SJSA1 (cell line): ENCODE results near the gene FBXO46. TPM values are rescaled to one million over a fixed set of nuclear protein-coding genes. Genes with fewer than 3 reads are reported as not detected.

Experiments
- DNase-seq, 2 experiments: peaks; one replicate each; pipeline ENCODE4 v3.0.0-alpha.2; 2015 to 2020; ENCODE audit warnings: low spot score in 2 of 2, low read depth in 1 of 2
- H3K27ac ChIP-seq: fragments of 250-450 bp; sonication (Bioruptor Pico); 2 replicates; pipeline ENCODE4 v1.5.1; 2020; ENCODE audit warnings: mild to moderate bottlenecking, moderate library complexity
- H3K27me3 ChIP-seq: fragments of 250-450 bp; sonication (Bioruptor Pico); replicated peaks from 2 replicates; pipeline ENCODE4 v1.5.1; 2020; ENCODE audit warnings: mild to moderate bottlenecking, moderate library complexity
- H3K36me3 ChIP-seq: fragments of 250-450 bp; sonication (Bioruptor Pico); 2 replicates; pipeline ENCODE4 v1.5.1; 2020; ENCODE audit warnings: mild to moderate bottlenecking
- H3K4me1 ChIP-seq: fragments of 250-450 bp; sonication (Bioruptor Pico); replicated peaks from 2 replicates; pipeline ENCODE4 v1.6.1; 2021; ENCODE audit warnings: mild to moderate bottlenecking
- H3K4me3 ChIP-seq: fragments of 250-450 bp; sonication (Bioruptor Pico); 2 replicates; pipeline ENCODE4 v1.5.1; 2020; ENCODE audit warnings: mild to moderate bottlenecking
- H3K9me3 ChIP-seq: fragments of 250-450 bp; sonication (Bioruptor Pico); replicated peaks from 2 replicates; pipeline ENCODE4 v1.5.1; 2020; ENCODE audit warnings: mild to moderate bottlenecking
- total RNA-seq: library from RNA; depleted of rRNA; stranded (reverse); fragments of >200 nt; shearing (Covaris generic); gene quantifications from 2 replicates; pipeline ENCODE4 v1.2.3, GENCODE V29; 2014; rRNA removed

Gene FBXO46
- total RNA-seq, 1 experiment from 2014 or later: 10.7 TPM

DNA sequence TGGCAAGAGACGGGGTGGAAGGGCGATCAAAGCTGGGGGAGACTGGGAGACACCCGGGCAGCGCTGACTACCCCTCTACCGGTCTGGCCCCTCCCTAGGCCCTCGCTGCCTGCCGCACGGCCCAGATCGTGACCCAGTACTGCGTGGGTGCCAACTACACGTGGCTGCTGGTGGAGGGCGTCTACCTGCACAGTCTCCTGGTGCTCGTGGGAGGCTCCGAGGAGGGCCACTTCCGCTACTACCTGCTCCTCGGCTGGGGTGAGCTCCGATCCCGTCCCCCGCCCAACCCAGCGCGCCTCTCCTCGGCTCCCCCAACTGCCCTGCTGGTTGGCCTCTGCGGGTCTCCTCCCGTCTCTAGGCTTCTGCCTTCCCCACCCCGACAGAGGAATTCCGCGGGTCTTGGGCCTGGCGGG lies 53.8 kb downstream of the FBXO46 start:
- no peak overlapping the region for H3K4me3 ChIP-seq

DNA sequence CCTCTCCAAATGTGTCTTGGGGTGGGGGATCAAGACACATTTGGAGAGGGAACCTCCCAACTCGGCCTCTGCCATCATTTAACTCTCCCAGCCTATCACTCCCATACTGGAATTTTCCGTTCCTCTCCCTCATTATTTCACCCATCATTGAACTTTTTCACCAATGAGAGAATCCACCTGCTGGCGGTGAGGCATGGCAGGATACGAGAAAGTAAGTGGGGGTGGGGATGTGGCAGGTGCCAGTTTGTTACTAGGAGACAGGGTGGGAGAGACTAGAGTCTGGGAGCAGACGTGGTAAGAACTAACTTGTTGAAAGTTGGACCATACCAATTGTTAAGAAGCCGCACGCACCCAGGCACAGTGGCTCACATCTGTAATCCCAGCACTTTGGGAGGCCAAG lies 55.8 kb downstream of the FBXO46 start:
- Histone ChIP-seq H3K27ac (no peak overlapping the region), H3K27me3 (no peaks in the 10 kb centered on the region), H3K9me3 (no peaks in the 10 kb centered on the region), H3K4me1 (no peaks in the 10 kb centered on the region), H3K4me3 (no peak overlapping the region), H3K36me3 (no peaks in the 10 kb centered on the region)
- DNase-seq: no peak

More for the DNA sequence above, 53.8 kb downstream of the FBXO46 start:
- Histone ChIP-seq H3K27ac (no peak overlapping the region), H3K36me3 (no peaks in the 10 kb centered on the region), H3K4me1 (peaks cover 9% of the 10 kb centered on the region), H3K9me3 (no peaks in the 10 kb centered on the region), H3K27me3 (no peaks in the 10 kb centered on the region)
- DNase-seq: no peak

DNA sequence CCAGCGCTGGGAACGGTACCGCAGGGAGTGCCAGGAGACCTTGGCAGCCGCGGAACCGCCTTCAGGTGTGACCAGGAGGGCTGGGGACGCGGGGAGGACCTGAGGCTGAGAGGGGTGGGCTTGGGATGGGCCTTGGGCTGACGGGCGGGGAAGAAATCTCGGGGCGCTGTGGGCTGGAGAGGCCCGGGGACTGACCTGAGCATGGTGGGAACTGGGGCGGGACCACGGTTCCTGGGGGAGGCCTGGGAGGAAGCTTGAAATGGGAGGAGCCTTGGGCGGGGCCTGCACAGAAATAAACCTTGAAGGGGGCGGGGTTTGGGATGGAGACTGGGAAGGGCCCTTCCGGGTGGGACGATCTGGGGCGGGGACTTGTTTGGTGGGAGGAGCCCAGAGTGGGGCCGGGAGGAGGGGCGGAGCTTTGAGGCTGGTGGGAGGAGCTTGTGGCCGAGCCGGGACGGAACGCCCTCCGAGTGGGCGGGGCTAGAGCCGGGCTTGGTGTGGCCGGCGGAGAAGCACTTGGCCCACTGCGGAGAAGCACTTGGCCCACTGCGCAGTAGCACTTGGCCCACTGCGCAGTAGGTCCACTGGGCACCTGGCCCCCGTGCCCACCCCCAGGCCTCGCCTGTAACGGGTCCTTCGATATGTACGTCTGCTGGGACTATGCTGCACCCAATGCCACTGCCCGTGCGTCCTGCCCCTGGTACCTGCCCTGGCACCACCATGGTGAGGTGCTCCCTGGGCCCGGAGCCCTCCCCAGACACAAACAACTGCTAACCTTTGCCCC lies 59.8 kb downstream of the FBXO46 start:
- Histone ChIP-seq H3K27ac (no peak overlapping the region), H3K36me3 (no peaks in the 10 kb centered on the region; the same call in 1 of the 2 replicates), H3K9me3 (no peaks in the 10 kb centered on the region), H3K27me3 (no peaks in the 10 kb centered on the region), H3K4me3 (no peak overlapping the region), H3K4me1 (peaks cover 18% of the 10 kb centered on the region)
- peak in 1 of 2 experiments; percentile 72 for DNase-seq

DNA sequence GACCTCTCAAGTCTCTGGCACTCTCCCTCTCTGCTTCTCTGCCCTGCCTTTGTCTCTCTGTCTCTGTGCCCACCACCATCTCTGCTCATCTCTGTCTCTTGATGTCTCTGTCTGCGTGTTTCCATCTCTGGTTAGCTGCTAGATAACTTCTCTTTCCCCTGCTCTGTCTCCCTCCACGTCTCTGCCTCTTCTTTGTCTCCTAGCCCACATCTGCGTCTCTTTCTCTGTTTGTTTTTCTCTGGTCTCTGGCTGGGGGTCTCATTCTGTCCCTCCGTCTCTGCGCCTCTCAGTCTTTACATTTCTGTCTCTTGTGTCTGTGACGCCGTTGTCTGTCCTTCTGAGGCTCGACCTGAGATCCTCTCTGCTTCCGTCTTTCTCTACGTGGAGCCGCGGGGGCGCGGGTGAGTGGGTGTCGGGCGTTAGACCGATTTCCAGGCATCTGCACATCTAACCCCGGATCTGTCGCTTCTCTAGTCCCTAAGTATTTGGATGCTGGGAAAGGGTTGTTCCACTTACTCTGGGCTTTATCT lies 62.3 kb downstream of the FBXO46 start:
- H3K27me3 ChIP-seq: no peaks in the 10 kb centered on the region
- DNase-seq: peak in 1 of 2 experiments; percentile 20
- no peaks in the 10 kb centered on the region; the same call in 1 of the 2 replicates for H3K36me3 ChIP-seq
- no peak overlapping the region for H3K27ac ChIP-seq
- peaks cover 18% of the 10 kb centered on the region for H3K4me1 ChIP-seq
- H3K4me3 ChIP-seq: peak overlapping the region; percentile 40
- no peaks in the 10 kb centered on the region for H3K9me3 ChIP-seq

DNA sequence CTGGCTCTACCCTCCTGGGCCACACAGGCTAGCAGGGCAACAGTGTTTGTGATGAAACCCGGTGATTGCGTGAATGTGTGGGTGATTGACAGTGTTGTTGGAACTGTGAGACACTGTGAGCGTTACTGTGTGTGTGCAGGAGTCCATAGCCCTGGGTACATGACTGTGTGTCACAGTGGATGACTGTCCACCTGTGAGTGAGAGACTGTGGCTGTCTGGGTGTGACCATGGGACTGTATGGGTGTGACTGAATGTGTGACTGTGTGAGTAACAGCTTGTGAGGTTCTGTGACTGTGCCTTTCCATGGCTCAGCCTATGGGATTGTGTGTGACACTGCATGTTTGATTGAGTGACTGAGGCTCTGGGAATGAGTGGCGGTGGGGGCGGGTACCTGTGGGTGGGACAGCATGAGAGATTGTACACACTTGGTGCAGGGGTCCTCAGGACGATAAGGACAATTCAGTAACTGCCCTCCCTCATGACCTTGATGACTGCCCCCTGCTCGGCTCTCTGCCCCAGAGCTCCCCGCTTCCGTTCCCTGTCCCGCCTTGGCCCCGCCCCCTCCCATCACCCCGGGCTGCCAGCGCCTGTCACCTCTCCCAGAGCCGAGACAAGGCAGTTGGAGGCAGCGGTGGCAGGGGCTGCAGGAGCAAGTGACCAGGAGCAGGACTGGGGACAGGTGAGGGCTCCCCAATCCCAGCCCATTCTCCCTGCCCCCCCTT lies 62.9 kb downstream of the FBXO46 start, which contains the start of gene GIPR:
Gene GIPR, plus strand, starts transcription at position 602 of the 722 bp plus-strand sequence. CDS start 1,300 bp downstream, outside the sequence.
- DNase-seq: peak; percentile 31 to 69
- Histone ChIP-seq H3K9me3 (no peaks in the 10 kb centered on the region), H3K36me3 (no peaks in the 10 kb centered on the region; the same call in 1 of the 2 replicates), H3K4me3 (peak within 1 kb of the TSS; percentile 40), H3K27ac (peak within 1 kb of the TSS; percentile 28; the same call in 1 of the 2 replicates), H3K27me3 (no peaks in the 10 kb centered on the region), H3K4me1 (peaks cover 18% of the 10 kb centered on the region)

DNA sequence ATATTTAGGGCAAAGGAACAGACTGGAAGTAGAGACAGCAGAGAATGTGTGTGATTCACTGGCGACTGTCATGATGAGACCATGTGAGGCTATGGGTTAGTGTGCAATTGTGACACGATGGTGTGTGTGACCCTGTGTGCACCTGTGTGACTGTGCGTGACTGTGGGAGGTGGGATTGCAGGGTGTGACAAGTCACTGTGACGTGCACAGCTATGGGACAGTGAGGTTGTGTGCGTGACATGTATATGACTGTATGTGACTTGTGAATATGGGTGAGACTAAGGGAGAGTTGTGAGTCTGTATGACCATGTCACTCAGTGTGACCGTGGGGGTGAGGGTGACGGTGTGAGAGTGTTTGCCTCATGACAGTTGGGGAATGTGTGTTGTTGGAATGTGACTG lies 66.1 kb downstream of the FBXO46 start:
- no peak for DNase-seq
- Histone ChIP-seq H3K36me3 (no peaks in the 10 kb centered on the region; the same call in 1 of the 2 replicates), H3K27ac (no peak overlapping the region), H3K4me3 (no peak overlapping the region), H3K9me3 (no peaks in the 10 kb centered on the region), H3K27me3 (no peaks in the 10 kb centered on the region), H3K4me1 (peaks cover 18% of the 10 kb centered on the region)

DNA sequence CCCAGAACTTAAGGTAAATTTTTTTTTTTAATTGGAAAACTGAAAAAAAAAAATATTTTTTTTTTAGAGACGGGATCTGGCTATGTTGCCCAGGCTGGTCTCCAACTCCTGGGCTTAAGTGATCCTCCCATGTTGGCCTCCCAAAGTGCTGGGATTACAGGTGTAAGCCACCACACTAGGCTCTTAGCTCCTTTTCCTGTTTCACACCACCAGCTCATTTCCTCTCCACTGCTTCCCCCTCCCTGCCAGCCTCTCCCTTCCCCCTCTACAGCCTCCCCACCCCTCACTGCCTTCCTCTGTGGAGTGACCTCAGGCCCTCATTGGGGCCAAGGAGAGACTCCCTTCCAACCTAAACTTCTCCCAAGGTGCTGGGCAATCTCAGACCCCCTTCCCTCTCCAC lies 66.9 kb downstream of the FBXO46 start:
- no peaks in the 10 kb centered on the region for H3K9me3 ChIP-seq
- H3K4me3 ChIP-seq: no peak overlapping the region
- no peaks in the 10 kb centered on the region; the same call in 1 of the 2 replicates for H3K36me3 ChIP-seq
- peaks cover 11% of the 10 kb centered on the region for H3K4me1 ChIP-seq
- H3K27ac ChIP-seq: no peak overlapping the region
- H3K27me3 ChIP-seq: no peaks in the 10 kb centered on the region
- DNase-seq: no peak

DNA sequence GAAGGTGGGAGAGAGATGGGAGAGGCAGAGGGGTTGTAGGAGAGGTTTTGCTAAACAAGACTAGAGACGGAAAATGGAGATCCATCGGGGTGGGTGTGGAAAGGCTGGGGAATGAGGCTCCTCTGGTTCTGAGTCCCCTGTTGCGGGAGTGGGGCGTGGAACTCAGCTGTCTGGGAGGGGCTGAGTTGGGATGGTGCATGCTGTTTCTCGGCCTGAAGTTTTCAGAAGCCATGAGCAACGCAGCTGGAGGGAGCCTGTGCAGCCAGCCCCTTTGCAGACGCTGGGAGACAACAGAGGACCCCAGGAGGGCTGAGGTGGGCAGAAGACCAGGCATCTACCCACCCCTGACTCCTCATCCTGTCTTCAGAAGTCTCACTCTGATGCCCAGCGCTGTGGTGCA lies 70.1 kb downstream of the FBXO46 start:
- Histone ChIP-seq H3K4me1 (no peaks in the 10 kb centered on the region), H3K4me3 (no peak overlapping the region), H3K36me3 (no peaks in the 10 kb centered on the region), H3K9me3 (no peaks in the 10 kb centered on the region), H3K27me3 (no peaks in the 10 kb centered on the region), H3K27ac (no peak overlapping the region)
- DNase-seq: no peak

Other genes starting within 250 kb of the FBXO46 start
- 5.1 and 7.5 TPM in 2 replicates for gene RTN2, start 233.8 kb downstream of the FBXO46 start, total RNA-seq
- 0.29 TPM in 1 of 2 replicates, not detected in the other for gene PPM1N, start 232.5 kb downstream of the FBXO46 start, total RNA-seq
- gene VASP, start 223.4 kb downstream of the FBXO46 start, total RNA-seq: 115 TPM in 2 replicates
- gene OPA3, start 146.1 kb downstream of the FBXO46 start, total RNA-seq: 10.7 and 18.2 TPM in 2 replicates
- not detected in 2 replicates for gene GPR4, start 128.7 kb downstream of the FBXO46 start, total RNA-seq
- 33.6 and 45.4 TPM in 2 replicates for gene EML2, start 91.5 kb downstream of the FBXO46 start, total RNA-seq
- gene GIPR, start 62.7 kb downstream of the FBXO46 start, total RNA-seq: 0.72 and 2.1 TPM in 2 replicates
- gene SNRPD2, start 38.9 kb downstream of the FBXO46 start, total RNA-seq: 331 and 402 TPM in 2 replicates
- 11.6 and 14.6 TPM in 2 replicates for gene QPCTL, start 38.2 kb downstream of the FBXO46 start, total RNA-seq
- not detected in 2 replicates for gene MEIOSIN, start 2.5 kb upstream of the FBXO46 start, total RNA-seq
- gene SIX5, start 38.4 kb upstream of the FBXO46 start, total RNA-seq: 9.1 and 10.2 TPM in 2 replicates
- 7.4 and 10.6 TPM in 2 replicates for gene DMPK, start 51.6 kb upstream of the FBXO46 start, total RNA-seq
- 17.6 and 35.4 TPM in 2 replicates for gene DMWD, start 61.9 kb upstream of the FBXO46 start, total RNA-seq
- gene RSPH6A, start 84.4 kb upstream of the FBXO46 start, total RNA-seq: not detected in 2 replicates
- gene SYMPK, start 132.3 kb upstream of the FBXO46 start, total RNA-seq: 32.4 and 55.0 TPM in 2 replicates
- gene FOXA3, start 133.4 kb upstream of the FBXO46 start, total RNA-seq: not detected in 2 replicates
- gene IRF2BP1, start 155.2 kb upstream of the FBXO46 start, total RNA-seq: 42.9 and 50.1 TPM in 2 replicates
- 1.3 and 1.4 TPM in 2 replicates for gene MYPOP, start 171.7 kb upstream of the FBXO46 start, total RNA-seq
- not detected in 2 replicates for gene NANOS2, start 183.9 kb upstream of the FBXO46 start, total RNA-seq
- not detected in 2 replicates for gene NOVA2, start 243.0 kb upstream of the FBXO46 start, total RNA-seq